Fibroblast of lung (primary cell): Measurements from ENCODE around the gene FAM167B. TPM values are rescaled to one million over a fixed set of nuclear protein-coding genes. Genes with fewer than 3 reads are reported as not detected.
A peak's percentile ranks its signal among the peaks of the same experiment; 100 is the strongest.
"Not testable (repeated sequence)": the region's sequence is repeated elsewhere in the genome, so short reads cannot be mapped to it uniquely, and the experiment has no call there.

Experiments used
- DNase-seq, 2 donors: peaks; one replicate each; pipeline versions ENCODE4 v3.0.0 to v3.0.0-alpha.2; 2010; ENCODE audit warnings: low read depth in 2 of 2
- H2AFZ ChIP-seq: 2 replicates; pipeline ENCODE4 v1.5.1; 2012; ENCODE audit warnings: low read length, control low read depth, inconsistent platforms
- H3K27ac ChIP-seq: 2 replicates; pipeline ENCODE4 v1.5.1; 2011; ENCODE audit warnings: low read length, control low read depth; ENCODE audit not compliant: insufficient read depth
- H3K27me3 ChIP-seq: 2 replicates; pipeline ENCODE4 v1.5.1; 2011; ENCODE audit warnings: mild to moderate bottlenecking, low read length; ENCODE audit not compliant: control insufficient read depth, insufficient read depth
- H3K36me3 ChIP-seq: 2 replicates; pipeline ENCODE4 v1.5.1; 2011; ENCODE audit warnings: low read length; ENCODE audit not compliant: control insufficient read depth, insufficient read depth
- H3K4me1 ChIP-seq: 2 replicates; pipeline ENCODE4 v1.5.1; 2011; ENCODE audit warnings: low read length; ENCODE audit not compliant: control insufficient read depth, insufficient read depth; ENCODE audit errors: extremely low read depth
- H3K4me2 ChIP-seq: 2 replicates; pipeline ENCODE4 v1.5.1; 2011; ENCODE audit warnings: low read length, control low read depth; ENCODE audit not compliant: insufficient read depth; ENCODE audit errors: extremely low read depth
- H3K4me3 ChIP-seq, 4 experiments: fragments of 200-600 bp in 1 of 4; sonication (generic) in 1 of 4; replicated peaks in 1 of 4; 2 replicates each; pipeline ENCODE4 v1.5.1; 2011 to 2016; ENCODE audit warnings: low read length in 4 of 4, low read depth in 3 of 4, mild to moderate bottlenecking in 3 of 4, control low read depth in 2 of 4, inconsistent platforms in 1 of 4, mixed read lengths in 1 of 4; ENCODE audit not compliant: insufficient read depth in 1 of 4; ENCODE audit errors: control extremely low read depth in 1 of 4
- H3K79me2 ChIP-seq: 2 replicates; pipeline ENCODE4 v1.5.1; 2012; ENCODE audit warnings: mild to moderate bottlenecking, low read length, inconsistent platforms; ENCODE audit not compliant: control insufficient read depth, insufficient read depth
- H3K9ac ChIP-seq: 2 replicates; pipeline ENCODE4 v1.5.1; 2011; ENCODE audit warnings: mild to moderate bottlenecking, low read length, control low read depth; ENCODE audit not compliant: insufficient read depth
- H3K9me3 ChIP-seq: 2 replicates; pipeline ENCODE4 v1.5.1; 2012; ENCODE audit warnings: low read depth, low read length; ENCODE audit not compliant: control insufficient read depth, insufficient read depth
- H4K20me1 ChIP-seq: 2 replicates; pipeline ENCODE4 v1.5.1; 2011; ENCODE audit warnings: low read length; ENCODE audit not compliant: control insufficient read depth, insufficient read depth; ENCODE audit errors: extremely low read depth
- CTCF ChIP-seq, 2 donors: IDR thresholded peaks in 1 of 2; conservative IDR thresholded peaks in 1 of 2; 1 replicate in 1 of 2; 2 replicates in 1 of 2; pipeline ENCODE4 v1.5.1; 2011 to 2012; ENCODE audit warnings: low read length in 2 of 2, control low read depth in 1 of 2, inconsistent platforms in 1 of 2, low read depth in 1 of 2, mild to moderate bottlenecking in 1 of 2
- EZH2 ChIP-seq: IDR thresholded peaks from 2 replicates; pipeline ENCODE4 v1.5.1; 2012; ENCODE audit warnings: low read length, control low read depth, mild to moderate bottlenecking; ENCODE audit errors: missing control alignments
- polyA plus RNA-seq, 2 donors: library from polyadenylated mRNA; depleted of rRNA in 1 of 2; stranded (reverse) in 1 of 2; unstranded in 1 of 2; fragments of >200 nt; gene quantifications; 2 replicates each; pipeline ENCODE4 v1.2.1, GENCODE V29; 2011 to 2012; ENCODE audit warnings: missing spikeins in 1 of 2
- total RNA-seq: library from RNA; depleted of rRNA; stranded (reverse); fragments of >200 nt; gene quantifications from 2 replicates; pipeline ENCODE4 v1.2.1, GENCODE V29; 2014

The FAM167B gene
- total and polyA plus RNA-seq, 2 donors (not counting 1 experiment from before 2014, with no cell fraction given) = 1.3 to 2.1 TPM

- peaks cover 1% of the 10 kb centered on the region for H3K36me3 ChIP-seq
- H3K27ac ChIP-seq = peak overlapping the region; percentile 76
- H3K9ac ChIP-seq = peak overlapping the region; percentile 72
Observed at GRCh38 chr1:32291145-32291707, 44.2 kb downstream of the FAM167B start.

GRCh38 chr1:32291708-32292538 is 44.9 kb downstream of the FAM167B start, which contains the start of gene HDAC1:
Gene HDAC1, plus strand, starts transcription at chr1:32292083. Its CDS starts 87 bp downstream, at chr1:32292170.
- peak within 1 kb of the TSS; percentile 99 for H3K4me2 ChIP-seq
- H3K27me3 ChIP-seq = no peaks in the 10 kb centered on the region
- H2AFZ ChIP-seq = peak within 1 kb of the TSS; percentile 93
- H3K4me1 ChIP-seq = no peaks in the 10 kb centered on the region
- H3K4me3 ChIP-seq = peak within 1 kb of the TSS; percentile 69 to 94 (median 88)
- peak; percentile 90 to 95 for DNase-seq
- no peak for TF ChIP-seq CTCF (conservative IDR thresholded peaks at IDR 0.05 in 1 of 2, IDR thresholded peaks at IDR 0.05 in 1 of 2; ENCODE audit: low read depth in 1 of 2, low read length in 2 of 2)
- no peak for TF ChIP-seq EZH2
- H3K79me2 ChIP-seq = peaks cover 35% of the 10 kb centered on the region
- H3K27ac ChIP-seq = peak within 1 kb of the TSS; percentile 76
- H3K36me3 ChIP-seq = peaks cover 1% of the 10 kb centered on the region
- H3K9ac ChIP-seq = peak within 1 kb of the TSS; percentile 72
- H4K20me1 ChIP-seq = no peaks in the 10 kb centered on the region
- H3K9me3 ChIP-seq = no peaks in the 10 kb centered on the region

More at GRCh38 chr1:32291145-32291707, 44.2 kb downstream of the FAM167B start:
- Histone ChIP-seq H3K4me1 (no peaks in the 10 kb centered on the region), H3K4me2 (peak overlapping the region; percentile 73), H3K4me3 (peak overlapping the region; percentile 64 to 91 (median 78)), H3K79me2 (peaks cover 34% of the 10 kb centered on the region), H2AFZ (peak overlapping the region; percentile 88), H3K9me3 (no peaks in the 10 kb centered on the region), H3K27me3 (no peaks in the 10 kb centered on the region), H4K20me1 (no peaks in the 10 kb centered on the region)
- peak in 1 of 2 donors; percentile 58 for DNase-seq
- TF ChIP-seq EZH2 (no peak), CTCF (conservative IDR thresholded peaks at IDR 0.05 in 1 of 2, IDR thresholded peaks at IDR 0.05 in 1 of 2; ENCODE audit: low read depth in 1 of 2, low read length in 2 of 2) (no peak)

- not testable (repeated sequence) for H4K20me1 ChIP-seq, DNase-seq, H3K9me3 ChIP-seq, H3K27ac ChIP-seq, H3K4me1 ChIP-seq, H3K4me3 ChIP-seq, H2AFZ ChIP-seq, H3K36me3 ChIP-seq, H3K27me3 ChIP-seq, H3K4me2 ChIP-seq, H3K9ac ChIP-seq
- peaks cover 43% of the 10 kb centered on the region for H3K79me2 ChIP-seq
Observed at GRCh38 chr1:32298211-32298610, 51.2 kb downstream of the FAM167B start.

Other genes with a start within 250 kb of the FAM167B start
- 42.1 and 56.0 TPM in 2 replicates for gene KHDRBS1, start 233.4 kb upstream of the FAM167B start, total RNA-seq
- 73.0 and 84.8 TPM in 2 replicates for gene KHDRBS1, start 233.4 kb upstream of the FAM167B start, polyA plus RNA-seq
- gene TMEM39B, start 174.3 kb upstream of the FAM167B start, total RNA-seq = 4.4 and 7.9 TPM in 2 replicates
- 11.1 and 15.0 TPM in 2 replicates for gene TMEM39B, start 174.3 kb upstream of the FAM167B start, polyA plus RNA-seq
- 27.0 and 40.1 TPM in 2 replicates for gene KPNA6, start 139.2 kb upstream of the FAM167B start, total RNA-seq
- 44.4 and 48.5 TPM in 2 replicates for gene KPNA6, start 139.2 kb upstream of the FAM167B start, polyA plus RNA-seq
- 94.0 and 118 TPM in 2 replicates for gene TXLNA, start 67.5 kb upstream of the FAM167B start, total RNA-seq
- gene TXLNA, start 67.5 kb upstream of the FAM167B start, polyA plus RNA-seq = 56.5 and 64.0 TPM in 2 replicates
- gene CCDC28B, start 46.6 kb upstream of the FAM167B start, total RNA-seq = 7.4 and 12.4 TPM in 2 replicates
- 9.4 and 10.1 TPM in 2 replicates for gene CCDC28B, start 46.6 kb upstream of the FAM167B start, polyA plus RNA-seq
- gene IQCC, start 41.6 kb upstream of the FAM167B start, total RNA-seq = 1.3 and 2.3 TPM in 2 replicates
- gene IQCC, start 41.6 kb upstream of the FAM167B start, polyA plus RNA-seq = 2.0 and 2.6 TPM in 2 replicates
- not detected in 2 replicates for gene DCDC2B, start 38.1 kb upstream of the FAM167B start, total RNA-seq
- gene DCDC2B, start 38.1 kb upstream of the FAM167B start, polyA plus RNA-seq = not detected in 2 replicates
- gene TMEM234, start 24.9 kb upstream of the FAM167B start, total RNA-seq = 12.1 and 17.5 TPM in 2 replicates
- 15.8 TPM in 2 replicates for gene TMEM234, start 24.9 kb upstream of the FAM167B start, polyA plus RNA-seq
- gene EIF3I, start 24.8 kb upstream of the FAM167B start, total RNA-seq = 246 and 277 TPM in 2 replicates
- 492 and 721 TPM in 2 replicates for gene EIF3I, start 24.8 kb upstream of the FAM167B start, polyA plus RNA-seq
- gene LCK, start 4.0 kb downstream of the FAM167B start, total RNA-seq = not detected in 2 replicates
- not detected in 2 replicates for gene LCK, start 4.0 kb downstream of the FAM167B start, polyA plus RNA-seq
- 86.3 and 100 TPM in 2 replicates for gene HDAC1, start 44.9 kb downstream of the FAM167B start, total RNA-seq
- gene HDAC1, start 44.9 kb downstream of the FAM167B start, polyA plus RNA-seq = 143 and 159 TPM in 2 replicates
- 11.7 and 33.1 TPM in 2 replicates for gene MARCKSL1, start 89.0 kb downstream of the FAM167B start, total RNA-seq
- 79.1 and 107 TPM in 2 replicates for gene MARCKSL1, start 89.0 kb downstream of the FAM167B start, polyA plus RNA-seq
- gene FAM229A, start 115.3 kb downstream of the FAM167B start, total RNA-seq = 0.77 and 0.99 TPM in 2 replicates
- gene FAM229A, start 115.3 kb downstream of the FAM167B start, polyA plus RNA-seq = 0.53 and 0.77 TPM in 2 replicates
- 0.50 and 0.51 TPM in 2 replicates for gene TSSK3, start 115.3 kb downstream of the FAM167B start, total RNA-seq
- 0.35 and 0.58 TPM in 2 replicates for gene TSSK3, start 115.3 kb downstream of the FAM167B start, polyA plus RNA-seq
- gene BSDC1, start 147.2 kb downstream of the FAM167B start, total RNA-seq = 48.5 and 55.5 TPM in 2 replicates
- 42.4 and 42.8 TPM in 2 replicates for gene BSDC1, start 147.2 kb downstream of the FAM167B start, polyA plus RNA-seq
- gene ZBTB8B, start 217.8 kb downstream of the FAM167B start, total RNA-seq = not detected in 2 replicates
- gene ZBTB8B, start 217.8 kb downstream of the FAM167B start, polyA plus RNA-seq = not detected in 2 replicates